Osteoblast (primary cell): ENCODE measurements around the gene PTPRT. TPM values are rescaled to one million over a fixed set of nuclear protein-coding genes. Genes with fewer than 3 reads are reported as not detected.

ENCODE experiments used
- DNase-seq: peaks from one replicate; pipeline ENCODE4 v3.0.0; 2011; ENCODE audit warnings: low spot score, mixed read lengths; ENCODE audit not compliant: insufficient read length; ENCODE audit errors: missing footprints
- H2AFZ ChIP-seq: 2 replicates; pipeline ENCODE4 v1.6.0; 2011; ENCODE audit warnings: mild to moderate bottlenecking, low read length
- H3K27ac ChIP-seq: 2 replicates; pipeline ENCODE4 v1.5.1; 2011; ENCODE audit warnings: mild to moderate bottlenecking, low read depth, low read length, moderate library complexity
- H3K27me3 ChIP-seq: 2 replicates; pipeline ENCODE4 v1.6.0; 2012; ENCODE audit warnings: mild to moderate bottlenecking, control low read depth, inconsistent platforms, low read length, moderate library complexity; ENCODE audit not compliant: insufficient read depth
- H3K36me3 ChIP-seq: 2 replicates; pipeline ENCODE4 v1.5.1; 2011; ENCODE audit warnings: mild to moderate bottlenecking, low read length, control low read depth, moderate library complexity; ENCODE audit not compliant: insufficient read depth
- H3K4me1 ChIP-seq: 2 replicates; pipeline ENCODE4 v1.5.1; 2011; ENCODE audit warnings: mild to moderate bottlenecking, low read length, control low read depth, moderate library complexity; ENCODE audit not compliant: insufficient read depth
- H3K4me2 ChIP-seq: 2 replicates; pipeline ENCODE4 v1.6.0; 2011; ENCODE audit warnings: mild to moderate bottlenecking, low read length; ENCODE audit not compliant: insufficient read depth
- H3K4me3 ChIP-seq: fragments of 200-600 bp; sonication (generic); 3 replicates; pipeline ENCODE4 v1.5.1; 2012; ENCODE audit warnings: mild to moderate bottlenecking, low read length, inconsistent platforms; ENCODE audit not compliant: insufficient read depth
- H3K79me2 ChIP-seq: 2 replicates; pipeline ENCODE4 v1.6.0; 2012; ENCODE audit warnings: mild to moderate bottlenecking, low read length, control low read depth, inconsistent platforms; ENCODE audit not compliant: insufficient read depth
- H3K9me3 ChIP-seq: 2 replicates; pipeline ENCODE4 v1.5.1; 2011; ENCODE audit warnings: low read depth, low read length, control low read depth
- H4K20me1 ChIP-seq: 2 replicates; pipeline ENCODE4 v1.6.0; 2012; ENCODE audit warnings: mild to moderate bottlenecking, low read length, control low read depth; ENCODE audit not compliant: insufficient read depth
- total RNA-seq: library from RNA; depleted of rRNA; stranded (reverse); fragments of >200 nt; gene quantifications from 2 replicates; pipeline ENCODE4 v1.2.3, GENCODE V29; 2012
- TF ChIP-seq, protein P1 (sequence below): IDR thresholded peaks from 2 replicates; pipeline ENCODE4 v1.5.1; 2011; ENCODE audit warnings: mild to moderate bottlenecking, low read depth, low read length, moderate library complexity; ENCODE audit errors: extremely low read depth

The PTPRT gene
- total RNA-seq, 1 donor, result not detected

DNA sequence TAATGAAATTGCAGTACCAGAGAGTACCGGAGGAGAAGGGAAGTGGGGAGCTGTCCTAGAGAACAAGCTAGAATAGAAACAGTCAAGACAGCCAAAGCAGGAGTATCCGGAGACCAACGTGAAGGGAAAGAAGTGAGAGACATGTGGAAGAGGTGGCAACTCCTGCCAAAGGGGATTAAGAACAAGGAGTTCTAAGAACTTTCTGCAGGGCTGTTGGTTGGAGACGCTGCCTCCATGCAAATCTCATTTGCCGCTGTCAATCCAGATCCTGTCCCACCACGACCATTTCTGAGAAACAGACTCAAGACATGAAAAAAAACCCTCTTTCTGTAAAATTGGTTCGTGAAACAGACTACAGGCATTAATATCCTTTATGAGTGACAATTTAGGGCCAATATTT is 595.7 kb downstream of the PTPRT start:
- Histone ChIP-seq H3K79me2 (no peaks in the 10 kb centered on the region), H2AFZ (no peak overlapping the region)

GRCh38 chr20:42589976-42590639 is 599.6 kb downstream of the PTPRT start:
- Histone ChIP-seq H3K4me1 (no peaks in the 10 kb centered on the region), H3K9me3 (no peaks in the 10 kb centered on the region), H3K4me2 (no peak overlapping the region), H2AFZ (no peak overlapping the region), H4K20me1 (no peaks in the 10 kb centered on the region), H3K4me3 (no peak overlapping the region), H3K79me2 (no peaks in the 10 kb centered on the region), H3K36me3 (no peaks in the 10 kb centered on the region), H3K27ac (no peak overlapping the region), H3K27me3 (no peaks in the 10 kb centered on the region)
- no peak for DNase-seq
- TF ChIP-seq, protein P1, sequence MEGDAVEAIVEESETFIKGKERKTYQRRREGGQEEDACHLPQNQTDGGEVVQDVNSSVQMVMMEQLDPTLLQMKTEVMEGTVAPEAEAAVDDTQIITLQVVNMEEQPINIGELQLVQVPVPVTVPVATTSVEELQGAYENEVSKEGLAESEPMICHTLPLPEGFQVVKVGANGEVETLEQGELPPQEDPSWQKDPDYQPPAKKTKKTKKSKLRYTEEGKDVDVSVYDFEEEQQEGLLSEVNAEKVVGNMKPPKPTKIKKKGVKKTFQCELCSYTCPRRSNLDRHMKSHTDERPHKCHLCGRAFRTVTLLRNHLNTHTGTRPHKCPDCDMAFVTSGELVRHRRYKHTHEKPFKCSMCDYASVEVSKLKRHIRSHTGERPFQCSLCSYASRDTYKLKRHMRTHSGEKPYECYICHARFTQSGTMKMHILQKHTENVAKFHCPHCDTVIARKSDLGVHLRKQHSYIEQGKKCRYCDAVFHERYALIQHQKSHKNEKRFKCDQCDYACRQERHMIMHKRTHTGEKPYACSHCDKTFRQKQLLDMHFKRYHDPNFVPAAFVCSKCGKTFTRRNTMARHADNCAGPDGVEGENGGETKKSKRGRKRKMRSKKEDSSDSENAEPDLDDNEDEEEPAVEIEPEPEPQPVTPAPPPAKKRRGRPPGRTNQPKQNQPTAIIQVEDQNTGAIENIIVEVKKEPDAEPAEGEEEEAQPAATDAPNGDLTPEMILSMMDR, result no peak

More for the DNA sequence above, 595.7 kb downstream of the PTPRT start:
- no peak overlapping the region for H3K27ac ChIP-seq
- H3K4me1 ChIP-seq, result no peaks in the 10 kb centered on the region
- TF ChIP-seq, protein P1, result no peak
- H3K27me3 ChIP-seq, result no peaks in the 10 kb centered on the region
- H3K36me3 ChIP-seq, result no peaks in the 10 kb centered on the region
- H3K4me3 ChIP-seq, result no peak overlapping the region
- H3K9me3 ChIP-seq, result no peaks in the 10 kb centered on the region
- no peak for DNase-seq
- no peak overlapping the region for H3K4me2 ChIP-seq
- no peaks in the 10 kb centered on the region for H4K20me1 ChIP-seq

GRCh38 chr20:42588847-42589246 is 600.9 kb downstream of the PTPRT start:
- TF ChIP-seq, protein P1, result no peak
- no peaks in the 10 kb centered on the region for H3K4me1 ChIP-seq
- H3K4me2 ChIP-seq, result no peak overlapping the region
- H3K27me3 ChIP-seq, result no peaks in the 10 kb centered on the region
- H4K20me1 ChIP-seq, result no peaks in the 10 kb centered on the region
- H3K9me3 ChIP-seq, result no peaks in the 10 kb centered on the region
- H3K79me2 ChIP-seq, result no peaks in the 10 kb centered on the region
- H3K27ac ChIP-seq, result no peak overlapping the region
- DNase-seq, result no peak
- no peak overlapping the region for H2AFZ ChIP-seq
- no peak overlapping the region for H3K4me3 ChIP-seq
- no peaks in the 10 kb centered on the region for H3K36me3 ChIP-seq

DNA sequence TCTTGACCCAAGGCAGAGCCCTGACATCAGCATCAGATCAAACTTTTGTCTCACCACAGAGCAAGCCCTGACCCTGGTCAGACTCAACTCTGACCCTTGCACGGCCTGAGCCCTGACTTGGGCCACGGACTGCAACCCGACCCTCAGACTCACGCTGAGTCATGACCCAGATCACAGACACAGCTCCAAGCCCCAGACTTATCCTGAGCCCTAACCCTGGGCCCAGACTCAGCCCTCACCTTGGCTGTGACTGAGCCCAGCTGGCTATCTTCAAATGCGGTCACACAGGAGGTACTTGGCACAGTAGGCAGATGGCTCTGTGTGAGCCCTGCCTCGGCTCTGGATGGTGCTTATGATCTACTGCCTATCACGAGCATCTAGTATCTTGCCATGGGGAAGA is 602.3 kb downstream of the PTPRT start:
- Histone ChIP-seq H3K4me1 (no peaks in the 10 kb centered on the region), H3K79me2 (no peaks in the 10 kb centered on the region), H3K27me3 (no peaks in the 10 kb centered on the region), H4K20me1 (no peaks in the 10 kb centered on the region), H3K9me3 (no peaks in the 10 kb centered on the region), H3K36me3 (no peaks in the 10 kb centered on the region), H2AFZ (no peak overlapping the region), H3K27ac (no peak overlapping the region), H3K4me3 (no peak overlapping the region), H3K4me2 (no peak overlapping the region)
- no peak for DNase-seq
- TF ChIP-seq, protein P1, result no peak
